Neuronal stem cell (in vitro differentiated cells): ENCODE data around the gene METTL27.
"Not testable (repeated sequence)": the region's sequence is repeated elsewhere in the genome, so short reads cannot be mapped to it uniquely, and the experiment has no call there.

Experiments used
- DNase-seq: peaks from one replicate; pipeline ENCODE4 v3.0.0-alpha.2; 2013; ENCODE audit warnings: low spot score
- H2AFZ ChIP-seq: one replicate; pipeline ENCODE4 v1.6.1; 2013; ENCODE audit warnings: mild to moderate bottlenecking, low read length, inconsistent platforms
- H2AK5ac ChIP-seq: 2 replicates; pipeline ENCODE4 v1.6.1; 2013; ENCODE audit warnings: low read depth, mild to moderate bottlenecking, inconsistent platforms, low read length, moderate library complexity, mixed read lengths
- H2BK120ac ChIP-seq: 2 replicates; pipeline ENCODE4 v1.6.1; 2013; ENCODE audit warnings: low read depth, mild to moderate bottlenecking, inconsistent platforms, low read length, moderate library complexity, mixed read lengths
- H2BK12ac ChIP-seq: one replicate; pipeline ENCODE4 v1.6.1; 2013; ENCODE audit warnings: low read length, inconsistent platforms
- H2BK15ac ChIP-seq: 2 replicates; pipeline ENCODE4 v1.6.1; 2013; ENCODE audit warnings: mild to moderate bottlenecking, low read length, inconsistent platforms, mixed read lengths
- H2BK5ac ChIP-seq: one replicate; pipeline ENCODE4 v1.6.1; 2013; ENCODE audit warnings: inconsistent platforms, mild to moderate bottlenecking, low read length, moderate library complexity
- H3K14ac ChIP-seq: one replicate; pipeline ENCODE4 v1.6.1; 2013; ENCODE audit warnings: low read length, inconsistent platforms
- H3K18ac ChIP-seq: 2 replicates; pipeline ENCODE4 v1.6.1; 2013; ENCODE audit warnings: low read length, inconsistent platforms
- H3K23ac ChIP-seq: 2 replicates; pipeline ENCODE4 v1.6.1; 2013; ENCODE audit warnings: low read depth, mild to moderate bottlenecking, mixed read lengths, low read length, inconsistent platforms; ENCODE audit not compliant: poor library complexity
- H3K27ac ChIP-seq: replicated peaks from 3 replicates; pipeline ENCODE4 v1.5.1; 2013; ENCODE audit warnings: low read length, inconsistent platforms
- H3K27me3 ChIP-seq, 3 experiments: 2 replicates each; pipeline ENCODE4 v1.6.1; 2013; ENCODE audit warnings: low read length in 3 of 3, mild to moderate bottlenecking in 2 of 3, inconsistent platforms in 1 of 3, low read depth in 1 of 3, mixed read lengths in 1 of 3, moderate library complexity in 1 of 3; ENCODE audit not compliant: control insufficient read depth in 3 of 3, insufficient read depth in 3 of 3
- H3K36me3 ChIP-seq, 2 donors: replicated peaks in 1 of 2; 2 replicates each; pipeline ENCODE4 v1.6.1; 2013; ENCODE audit warnings: low read length in 2 of 2; ENCODE audit not compliant: control insufficient read depth in 2 of 2, insufficient read depth in 2 of 2
- H3K4ac ChIP-seq: 2 replicates; pipeline ENCODE4 v1.6.1; 2013; ENCODE audit warnings: inconsistent platforms, mild to moderate bottlenecking, low read length, moderate library complexity
- H3K4me1 ChIP-seq, 2 donors: 1 replicate in 1 of 2; 2 replicates in 1 of 2; pipeline ENCODE4 v1.6.1; 2013; ENCODE audit warnings: low read length in 2 of 2, low read depth in 1 of 2; ENCODE audit not compliant: control insufficient read depth in 2 of 2, insufficient read depth in 1 of 2
- H3K4me2 ChIP-seq: one replicate; pipeline ENCODE4 v1.6.1; 2013; ENCODE audit warnings: mild to moderate bottlenecking, low read length, inconsistent platforms; ENCODE audit not compliant: insufficient read depth, poor library complexity, severe bottlenecking
- H3K4me3 ChIP-seq, 2 donors: 2 replicates each; pipeline ENCODE4 v1.5.1; 2013; ENCODE audit warnings: low read length in 2 of 2, mild to moderate bottlenecking in 2 of 2, inconsistent platforms in 1 of 2, moderate library complexity in 1 of 2
- H3K79me1 ChIP-seq: one replicate; pipeline ENCODE4 v1.6.1; 2013; ENCODE audit warnings: low read depth, mild to moderate bottlenecking, inconsistent platforms, low read length, moderate library complexity
- H3K9ac ChIP-seq: one replicate; pipeline ENCODE4 v1.6.1; 2013; ENCODE audit warnings: mild to moderate bottlenecking, low read depth, low read length, inconsistent platforms; ENCODE audit not compliant: poor library complexity
- H3K9me3 ChIP-seq, 2 donors: replicated peaks in 1 of 2; 2 replicates each; pipeline versions ENCODE3 to v1.6.1; 2013; ENCODE audit warnings: low read length in 2 of 2, mild to moderate bottlenecking in 2 of 2, inconsistent platforms in 1 of 2, low read depth in 1 of 2, mixed read lengths in 1 of 2, moderate library complexity in 1 of 2; ENCODE audit not compliant: control insufficient read depth in 2 of 2, insufficient read depth in 1 of 2
- H4K8ac ChIP-seq: one replicate; pipeline ENCODE4 v1.6.1; 2013; ENCODE audit warnings: low read depth, mild to moderate bottlenecking, inconsistent platforms, low read length, moderate library complexity
- H4K91ac ChIP-seq: one replicate; pipeline ENCODE4 v1.6.1; 2013; ENCODE audit warnings: low read length, low read depth, mild to moderate bottlenecking, inconsistent platforms; ENCODE audit not compliant: poor library complexity
- WGBS, 2 donors: extraction: QIAGEN DNeasy Blood & Tissue Kit; methylation state at CpG; one replicate each; pipeline ENCODE4 v1.1.7; 2013; ENCODE audit warnings: missing lambda C conversion rate in 2 of 2, mixed read lengths in 1 of 2; ENCODE audit not compliant: insufficient read length in 2 of 2, insufficient replicate concordance in 1 of 2; ENCODE audit errors: extremely low coverage in 2 of 2; 5-methylcytosine and 5-hydroxymethylcytosine counted together

METTL27 gene

GRCh38 chr7:73839290-73839689 is 3.0 kb downstream of the METTL27 start:
- peaks cover 0 to 5% of the 10 kb centered on the region in 2 donors for H3K4me1 ChIP-seq
- H3K4me3 ChIP-seq: no peak overlapping the region
- H3K36me3 ChIP-seq: no peaks in the 10 kb centered on the region
- peak overlapping the region; percentile 49 for H2BK15ac ChIP-seq
- no peak overlapping the region for H4K8ac ChIP-seq
- H3K9ac ChIP-seq: no peak overlapping the region
- no peak overlapping the region for H3K4ac ChIP-seq
- peak overlapping the region; percentile 98 for H3K14ac ChIP-seq
- H4K91ac ChIP-seq: no peak overlapping the region
- H3K23ac ChIP-seq: no peak overlapping the region
- peak overlapping the region; percentile 28 for H2BK120ac ChIP-seq
- H2AK5ac ChIP-seq: peak overlapping the region; percentile 92
- H3K79me1 ChIP-seq: no peaks in the 10 kb centered on the region
- no peak overlapping the region for H3K4me2 ChIP-seq
- no peak for DNase-seq
- peaks cover 0 to 5% of the 10 kb centered on the region in 2 donors for H3K9me3 ChIP-seq
- no peak overlapping the region for H3K27ac ChIP-seq
- H2BK5ac ChIP-seq: peak overlapping the region; percentile 75
- H2AFZ ChIP-seq: no peak overlapping the region
- H2BK12ac ChIP-seq: no peak overlapping the region
- H3K18ac ChIP-seq: peak overlapping the region; percentile 76
- no CpG with 5 or more reads among the region's 7 CpGs for WGBS, 2 donors
- no peaks in the 10 kb centered on the region for H3K27me3 ChIP-seq

GRCh38 chr7:73838642-73839041 is 3.7 kb downstream of the METTL27 start:
- no peak overlapping the region for H3K27ac ChIP-seq
- H3K14ac ChIP-seq: no peak overlapping the region
- no peak overlapping the region for H3K9ac ChIP-seq
- peak overlapping the region; percentile 90 for H3K18ac ChIP-seq
- H3K23ac ChIP-seq: no peak overlapping the region
- peak overlapping the region; percentile 88 for H2AK5ac ChIP-seq
- no peak overlapping the region for H3K4ac ChIP-seq
- no peaks in the 10 kb centered on the region for H3K79me1 ChIP-seq
- H2AFZ ChIP-seq: no peak overlapping the region
- peaks cover 0 to 5% of the 10 kb centered on the region in 2 donors for H3K4me1 ChIP-seq
- H2BK12ac ChIP-seq: peak overlapping the region; percentile 84
- peaks cover 0 to 5% of the 10 kb centered on the region in 2 donors for H3K9me3 ChIP-seq
- H2BK120ac ChIP-seq: no peak overlapping the region
- H4K8ac ChIP-seq: no peak overlapping the region
- DNase-seq: no peak
- peak overlapping the region; percentile 75 for H2BK5ac ChIP-seq
- H4K91ac ChIP-seq: no peak overlapping the region
- no peak overlapping the region for H3K4me2 ChIP-seq
- no peaks in the 10 kb centered on the region for H3K36me3 ChIP-seq
- WGBS, 2 donors: no CpG with 5 or more reads among the region's 6 CpGs
- H2BK15ac ChIP-seq: peak overlapping the region; percentile 92
- no peaks in the 10 kb centered on the region for H3K27me3 ChIP-seq
- no peak overlapping the region for H3K4me3 ChIP-seq

- H2BK15ac ChIP-seq, H3K79me1 ChIP-seq, H3K36me3 ChIP-seq, H3K4me3 ChIP-seq, H2BK5ac ChIP-seq, H3K4ac ChIP-seq, H3K27ac ChIP-seq, H3K27me3 ChIP-seq, H3K4me1 ChIP-seq, H3K9me3 ChIP-seq, H3K23ac ChIP-seq, DNase-seq, H2AFZ ChIP-seq, H3K18ac ChIP-seq, H3K4me2 ChIP-seq, H3K14ac ChIP-seq, H3K9ac ChIP-seq, H4K91ac ChIP-seq, H4K8ac ChIP-seq, H2BK120ac ChIP-seq, H2AK5ac ChIP-seq, H2BK12ac ChIP-seq: not testable (repeated sequence)
These were observed 5.1 kb downstream of the METTL27 start for GRCh38 chr7:73837167-73837566.

- H3K4me2 ChIP-seq: no peak overlapping the region
- H3K18ac ChIP-seq: peak overlapping the region; percentile 76
- H3K27ac ChIP-seq: no peak overlapping the region
- H3K14ac ChIP-seq: no peak overlapping the region
- H2BK5ac ChIP-seq: no peak overlapping the region
- no peaks in the 10 kb centered on the region for H3K79me1 ChIP-seq
- peak overlapping the region; percentile 75 for H2AK5ac ChIP-seq
- no peak overlapping the region for H4K91ac ChIP-seq
- no peak for DNase-seq
- no peak overlapping the region for H3K23ac ChIP-seq
- peaks cover 0 to 10% (median 0%) of the 10 kb centered on the region in 3 experiments for H3K27me3 ChIP-seq
- no CpG with 5 or more reads among the region's 11 CpGs for WGBS, 2 donors
- no peak overlapping the region for H2BK15ac ChIP-seq
- H2BK12ac ChIP-seq: no peak overlapping the region
- no peaks in the 10 kb centered on the region for H3K36me3 ChIP-seq
- peak overlapping the region; percentile 86 for H4K8ac ChIP-seq
- peaks cover 0 to 28% of the 10 kb centered on the region in 2 donors for H3K4me1 ChIP-seq
- H3K4me3 ChIP-seq: no peak overlapping the region
- H3K9ac ChIP-seq: no peak overlapping the region
- H3K9me3 ChIP-seq: peaks cover 0 to 5% of the 10 kb centered on the region in 2 donors
- H3K4ac ChIP-seq: no peak overlapping the region
- H2BK120ac ChIP-seq: no peak overlapping the region
- no peak overlapping the region for H2AFZ ChIP-seq
These were observed 7.6 kb downstream of the METTL27 start for GRCh38 chr7:73834626-73835191.
